Measurements from ENCODE around the gene PTPN1.
"Not testable (repeated sequence)": the region's sequence is repeated elsewhere in the genome, so short reads cannot be mapped to it uniquely, and the experiment has no call there.

Gene PTPN1

DNA sequence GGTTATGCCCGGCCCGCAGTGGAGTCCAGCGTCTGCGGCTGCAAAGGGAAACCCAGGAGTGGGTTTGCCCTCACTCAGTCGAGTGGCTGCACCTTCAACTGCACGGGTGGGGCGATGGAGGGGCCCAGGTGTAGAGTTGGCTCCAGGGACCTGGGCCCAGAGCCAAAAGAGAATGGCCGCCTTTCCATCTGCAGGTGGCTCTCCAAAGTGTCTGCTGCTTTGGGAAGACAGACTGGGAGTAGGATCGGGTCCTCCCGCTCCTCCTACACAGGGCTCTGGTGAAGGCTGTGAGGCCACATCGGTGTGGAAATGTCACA lies 80.1 kb downstream of the PTPN1 start:
- DNase-seq (ENCODE audit: low read depth in 2 of 2): no peak

DNA sequence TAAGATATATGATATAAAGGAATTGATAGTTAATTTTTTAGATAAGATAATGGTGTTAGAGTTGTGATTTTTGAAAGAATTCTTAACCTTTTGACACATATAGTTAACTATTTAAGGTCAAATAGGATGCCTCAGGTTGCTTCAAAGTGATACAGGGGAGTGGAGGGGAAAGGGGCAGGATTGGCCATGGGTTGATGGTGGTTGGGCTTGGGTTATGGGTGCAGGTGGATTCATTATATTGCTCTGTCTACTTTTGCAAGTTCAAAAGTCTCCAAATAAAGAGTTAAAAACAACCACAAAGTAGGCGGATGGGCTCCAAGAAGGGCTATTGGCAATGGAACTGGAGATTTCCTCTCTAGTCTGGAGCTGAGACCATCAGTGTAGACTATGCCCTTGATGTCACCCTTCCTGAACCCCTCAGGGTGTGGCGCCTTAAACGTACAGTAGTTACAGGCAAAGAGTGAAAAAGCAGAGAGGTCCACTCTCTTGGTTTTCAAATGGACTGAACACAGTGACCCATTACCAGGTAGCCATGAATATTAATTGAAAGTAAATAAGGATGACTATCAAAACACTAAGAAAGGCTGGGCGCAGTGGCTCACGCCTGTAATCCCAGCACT lies 81.2 kb downstream of the PTPN1 start:
- no peak for DNase-seq (ENCODE audit: low read depth in 2 of 2)

DNA sequence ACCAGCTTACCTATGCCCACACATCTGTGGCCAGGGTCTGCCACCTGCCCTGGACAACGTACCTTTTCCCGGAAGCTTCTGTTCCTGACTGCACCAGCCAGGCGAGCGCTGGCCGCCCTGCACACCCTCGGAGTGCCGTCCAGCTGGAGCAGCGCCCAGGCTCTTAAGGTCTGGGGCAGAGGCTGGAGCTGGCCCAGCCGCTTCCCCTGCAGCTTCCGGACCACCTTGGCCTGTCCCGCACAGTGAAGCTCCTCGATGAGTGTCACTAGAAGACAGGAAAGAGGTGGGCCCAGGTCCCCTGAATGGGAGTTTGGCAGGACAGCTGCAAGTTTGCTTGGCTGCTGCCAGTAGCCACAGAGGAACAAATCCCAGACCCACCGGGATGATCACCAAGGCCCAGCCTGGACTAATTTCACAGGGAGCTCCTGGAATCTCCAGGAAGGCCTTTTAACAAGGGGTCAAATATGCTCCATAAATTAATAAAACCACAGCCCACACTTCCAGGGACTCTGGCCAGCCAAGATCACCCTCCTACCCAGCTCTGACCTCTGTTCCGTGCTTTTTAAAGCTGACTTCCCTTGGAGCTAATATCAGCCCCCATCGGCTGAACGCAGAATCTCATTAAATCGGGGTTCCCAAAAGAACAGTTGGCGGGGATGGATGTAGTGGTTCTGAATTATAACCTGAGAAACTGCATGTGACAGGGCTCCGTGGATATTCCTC lies 82.3 kb downstream of the PTPN1 start:
- no peak for DNase-seq (ENCODE audit: low read depth in 2 of 2)

DNA sequence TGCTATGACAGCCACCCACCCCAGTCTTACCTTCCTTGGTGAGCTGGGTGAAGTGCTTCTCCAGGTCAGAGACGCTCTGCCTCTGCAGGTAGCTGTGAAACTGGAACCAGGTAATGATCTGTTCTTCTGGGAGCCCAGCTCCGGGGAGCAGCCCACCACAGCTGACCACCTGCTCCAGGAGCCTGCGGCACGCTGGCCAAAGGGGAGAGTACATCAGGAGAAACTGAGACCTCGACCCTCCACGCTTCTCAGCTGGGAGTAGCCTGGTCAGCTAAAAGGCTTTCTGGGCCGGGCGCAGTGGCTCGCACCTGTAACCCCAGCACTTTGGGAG lies 82.8 kb downstream of the PTPN1 start:
- DNase-seq (ENCODE audit: low read depth in 2 of 2): no peak

DNA sequence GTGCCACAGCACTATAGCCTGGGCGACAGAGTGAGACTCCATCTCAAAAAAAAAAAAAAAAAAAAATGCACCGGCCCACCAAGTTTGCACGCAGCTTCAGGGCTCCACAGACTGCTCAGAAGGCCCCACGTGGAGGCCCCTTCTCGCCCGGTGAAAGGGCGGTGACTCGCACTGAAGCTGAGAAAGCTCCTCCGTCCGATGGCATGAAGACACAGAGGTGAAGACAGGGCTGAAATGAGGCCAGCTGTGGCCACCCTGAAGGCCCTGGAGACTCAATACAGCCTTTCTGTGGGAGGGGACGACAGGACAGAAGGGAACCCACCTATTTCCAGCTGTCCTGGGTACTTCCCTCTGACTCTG lies 84.0 kb downstream of the PTPN1 start:
- no peak for DNase-seq (ENCODE audit: low read depth in 2 of 2)

DNA sequence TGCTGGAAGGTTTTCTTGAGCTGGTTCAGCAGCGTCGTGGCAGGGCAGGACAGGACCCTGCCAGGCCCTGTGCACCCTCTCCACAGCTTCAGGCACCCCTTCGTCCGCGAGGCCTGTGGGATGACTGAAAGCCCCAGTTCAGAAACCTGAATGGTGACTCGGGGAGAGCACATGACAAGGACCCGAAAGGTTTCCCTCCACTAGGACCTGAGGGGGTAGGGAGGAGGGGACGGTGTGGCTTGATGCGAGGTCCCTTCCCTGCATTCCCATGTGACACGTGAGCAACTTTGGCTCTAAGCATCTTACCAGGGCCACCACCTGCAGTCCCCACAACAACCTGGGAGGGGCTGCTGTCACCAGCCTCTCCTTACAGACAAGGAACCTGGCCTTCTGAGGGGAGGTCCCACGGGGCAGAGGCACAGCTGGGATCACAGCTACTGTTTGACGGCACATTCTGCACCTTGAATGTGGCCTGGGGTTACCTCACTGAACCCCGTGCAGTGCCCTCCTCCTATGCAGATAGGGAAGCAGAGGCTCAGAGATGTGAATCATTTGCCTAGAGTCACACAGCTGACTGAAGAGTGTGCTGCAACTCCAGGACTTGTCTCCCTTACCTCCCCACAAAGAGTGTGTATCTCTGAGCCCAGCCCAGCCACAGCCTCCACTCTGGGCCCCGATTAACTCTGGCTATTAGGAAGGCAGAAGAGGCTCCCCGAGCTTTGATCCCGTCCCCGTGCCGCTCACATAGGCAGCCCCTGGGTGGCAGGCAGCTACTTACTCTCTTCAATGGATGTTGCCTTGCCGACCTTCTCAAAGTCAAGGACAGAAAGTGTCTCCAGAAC lies 84.6 kb downstream of the PTPN1 start:
- no peak for DNase-seq (ENCODE audit: low read depth in 2 of 2)

DNA sequence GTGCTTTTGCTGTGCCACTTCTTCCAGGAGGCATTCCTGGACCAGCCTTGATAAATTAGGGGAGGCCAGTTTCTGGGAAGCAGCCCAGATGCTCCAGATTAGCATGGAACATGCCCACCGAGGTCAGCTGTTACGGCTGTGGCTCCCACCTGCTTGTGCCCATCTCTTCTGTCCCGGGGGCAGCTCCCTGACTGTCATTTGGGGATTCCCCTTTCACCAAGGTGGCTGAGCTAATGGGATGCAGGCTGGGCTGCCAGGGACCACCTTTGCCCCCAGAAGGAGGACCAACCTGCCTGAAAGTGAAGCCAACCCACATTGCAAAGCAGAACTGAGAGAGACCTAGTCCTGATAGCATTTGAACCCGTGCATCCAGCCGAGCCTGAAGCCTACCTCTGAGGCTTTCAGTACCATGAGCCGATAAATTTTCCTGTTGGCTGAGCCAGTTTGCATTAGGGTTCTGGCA lies 85.3 kb downstream of the PTPN1 start:
- no peak for DNase-seq (ENCODE audit: low read depth in 2 of 2)

DNA sequence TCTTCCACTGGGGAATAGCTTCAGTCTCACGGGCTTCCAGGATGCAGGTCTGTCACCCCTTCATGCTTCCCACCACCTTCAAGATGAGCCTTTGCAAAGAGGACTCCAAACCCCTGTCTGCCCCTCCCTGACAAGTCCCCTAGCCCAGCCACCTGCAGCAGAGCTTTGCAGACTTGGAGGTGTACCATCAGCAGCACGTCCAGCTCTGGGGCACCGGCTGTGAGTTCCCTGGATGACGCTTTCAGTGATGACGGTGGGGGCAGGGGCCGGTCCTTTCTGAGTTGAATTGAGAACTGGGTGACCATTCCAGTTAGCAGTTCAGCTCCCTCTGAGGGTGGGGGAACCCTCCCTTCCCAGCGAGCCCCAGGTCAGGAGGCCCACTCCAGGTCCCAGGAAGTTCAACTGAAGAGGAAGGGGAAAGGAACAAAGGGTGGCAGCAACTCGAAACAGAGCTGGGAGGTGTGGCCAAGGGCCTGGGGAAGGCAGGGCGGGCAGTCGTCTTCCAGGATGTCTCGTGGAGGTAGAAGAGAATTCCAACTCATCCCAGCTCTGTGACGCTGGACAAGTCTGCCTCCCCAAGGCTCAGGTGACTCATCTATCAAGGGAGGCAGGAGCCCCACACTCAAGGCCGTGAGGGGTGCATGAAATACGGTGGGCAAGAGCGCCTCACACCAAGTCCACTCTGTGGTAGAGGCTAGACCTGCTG lies 86.0 kb downstream of the PTPN1 start:
- no peak for DNase-seq (ENCODE audit: low read depth in 2 of 2)

DNA sequence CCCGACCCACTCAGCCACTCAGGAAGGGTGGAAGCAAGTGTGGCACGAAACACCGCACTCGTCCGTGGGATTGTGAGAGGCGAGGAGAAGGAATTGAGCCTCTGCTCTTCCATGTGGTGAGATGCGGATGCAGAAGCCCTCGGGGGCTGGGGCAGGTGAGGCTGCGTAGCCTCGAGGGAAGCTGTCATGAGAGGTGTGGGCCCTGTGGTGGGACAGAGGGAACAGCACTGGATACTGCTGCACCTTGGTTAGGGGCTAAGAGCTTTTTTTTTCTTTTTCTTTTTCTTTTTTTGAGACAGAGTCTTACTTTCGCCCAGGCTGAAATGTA lies 86.5 kb downstream of the PTPN1 start:
- no peak for DNase-seq (ENCODE audit: low read depth in 2 of 2)

DNA sequence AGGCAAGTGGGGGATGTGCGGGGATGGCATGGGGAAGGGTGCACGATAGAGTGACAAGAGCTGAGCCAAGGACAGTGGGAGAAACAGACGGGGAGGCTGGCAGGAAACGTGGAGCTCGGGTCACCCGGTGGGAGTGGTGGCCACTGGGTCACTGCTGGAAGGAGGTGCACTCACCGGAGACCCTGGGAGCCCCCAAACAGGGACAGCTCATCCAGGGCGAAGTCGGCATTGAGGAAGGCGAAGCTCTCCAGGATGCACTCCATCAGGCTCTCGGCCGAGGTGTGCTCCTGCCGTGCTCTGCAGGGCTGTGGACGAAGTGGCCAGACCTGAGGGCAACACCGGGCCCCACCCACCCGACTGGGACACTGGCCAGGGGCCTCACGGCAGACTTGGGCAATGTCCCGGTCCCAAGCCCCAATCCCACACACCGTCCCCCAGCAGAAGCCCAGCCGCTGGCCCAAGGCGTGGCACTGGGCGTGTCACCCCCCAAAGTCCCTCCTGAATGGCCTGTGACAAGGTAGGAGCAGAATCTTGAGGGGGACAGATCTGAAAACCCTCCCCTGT lies 87.3 kb downstream of the PTPN1 start:
- DNase-seq (ENCODE audit: low read depth in 2 of 2): no peak

DNA sequence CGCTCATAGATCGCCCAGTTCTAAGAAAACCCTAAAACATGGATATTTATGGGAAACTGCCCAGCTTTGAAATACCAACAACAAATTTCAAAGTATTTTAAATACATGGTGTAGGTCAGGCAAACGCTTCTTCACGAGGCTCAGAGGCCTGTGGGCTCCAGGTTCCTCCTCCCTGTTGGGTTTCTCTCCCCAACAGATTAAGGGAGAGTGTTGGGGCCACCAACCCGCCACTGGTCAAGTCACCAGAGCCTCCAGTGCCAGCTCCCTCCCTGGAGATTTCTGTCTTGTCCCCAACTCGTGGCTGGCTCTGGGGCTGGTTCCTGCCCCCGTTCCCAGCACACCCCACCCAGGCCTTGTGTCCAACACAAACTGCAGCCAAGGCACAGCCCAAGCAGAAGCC lies 87.9 kb downstream of the PTPN1 start:
- DNase-seq (ENCODE audit: low read depth in 2 of 2): no peak

DNA sequence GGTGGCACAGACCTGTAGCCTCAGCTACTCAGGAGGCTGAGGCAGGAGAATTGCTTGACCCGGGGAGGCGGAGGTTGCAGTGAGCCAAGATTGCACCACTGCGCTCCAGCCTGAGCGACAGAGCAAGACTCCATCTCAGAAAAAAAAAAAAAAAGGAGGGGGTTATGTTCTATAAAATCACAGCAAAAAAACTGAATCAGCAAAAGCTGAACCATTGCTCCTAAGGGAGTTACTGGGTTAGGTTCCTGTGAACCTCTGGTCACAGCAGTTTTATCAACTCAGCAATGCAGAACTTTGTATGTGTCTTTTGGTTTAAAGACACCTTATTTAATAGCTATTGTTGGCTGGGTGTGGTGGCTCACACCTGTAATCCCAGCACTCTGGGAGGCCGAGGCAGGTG lies 88.6 kb downstream of the PTPN1 start:
- not testable (repeated sequence) for DNase-seq (ENCODE audit: low read depth in 2 of 2)

DNA sequence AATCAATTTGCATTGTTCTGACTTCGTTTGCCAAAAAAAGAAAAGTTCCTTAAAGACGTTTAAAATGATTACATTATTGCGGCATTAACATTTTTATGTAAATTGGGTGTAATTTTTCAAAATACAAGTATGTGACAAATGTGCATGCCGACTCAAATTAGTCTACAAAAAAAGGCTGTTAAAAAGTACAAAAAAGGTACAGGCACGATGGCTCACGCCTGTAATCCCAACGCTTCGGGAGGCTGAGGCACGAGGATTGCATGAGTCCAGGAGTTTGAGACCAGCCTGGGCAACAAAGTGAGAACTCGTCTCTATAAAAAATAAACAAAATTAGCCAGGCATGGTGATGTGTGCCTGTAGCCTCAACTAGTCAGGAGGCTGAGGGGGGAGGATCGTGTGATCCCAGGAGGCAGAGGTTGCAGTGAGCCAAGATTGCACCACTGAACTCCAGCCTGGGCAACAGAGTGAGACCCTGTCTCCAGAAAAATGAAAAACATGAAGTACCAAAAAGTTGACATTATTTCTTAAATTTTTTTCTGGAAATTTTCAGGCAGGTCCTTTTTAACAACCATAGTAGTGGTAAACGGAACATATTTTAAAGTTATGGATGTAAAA lies 90.2 kb downstream of the PTPN1 start:
- no peak for DNase-seq (ENCODE audit: low read depth in 2 of 2)

DNA sequence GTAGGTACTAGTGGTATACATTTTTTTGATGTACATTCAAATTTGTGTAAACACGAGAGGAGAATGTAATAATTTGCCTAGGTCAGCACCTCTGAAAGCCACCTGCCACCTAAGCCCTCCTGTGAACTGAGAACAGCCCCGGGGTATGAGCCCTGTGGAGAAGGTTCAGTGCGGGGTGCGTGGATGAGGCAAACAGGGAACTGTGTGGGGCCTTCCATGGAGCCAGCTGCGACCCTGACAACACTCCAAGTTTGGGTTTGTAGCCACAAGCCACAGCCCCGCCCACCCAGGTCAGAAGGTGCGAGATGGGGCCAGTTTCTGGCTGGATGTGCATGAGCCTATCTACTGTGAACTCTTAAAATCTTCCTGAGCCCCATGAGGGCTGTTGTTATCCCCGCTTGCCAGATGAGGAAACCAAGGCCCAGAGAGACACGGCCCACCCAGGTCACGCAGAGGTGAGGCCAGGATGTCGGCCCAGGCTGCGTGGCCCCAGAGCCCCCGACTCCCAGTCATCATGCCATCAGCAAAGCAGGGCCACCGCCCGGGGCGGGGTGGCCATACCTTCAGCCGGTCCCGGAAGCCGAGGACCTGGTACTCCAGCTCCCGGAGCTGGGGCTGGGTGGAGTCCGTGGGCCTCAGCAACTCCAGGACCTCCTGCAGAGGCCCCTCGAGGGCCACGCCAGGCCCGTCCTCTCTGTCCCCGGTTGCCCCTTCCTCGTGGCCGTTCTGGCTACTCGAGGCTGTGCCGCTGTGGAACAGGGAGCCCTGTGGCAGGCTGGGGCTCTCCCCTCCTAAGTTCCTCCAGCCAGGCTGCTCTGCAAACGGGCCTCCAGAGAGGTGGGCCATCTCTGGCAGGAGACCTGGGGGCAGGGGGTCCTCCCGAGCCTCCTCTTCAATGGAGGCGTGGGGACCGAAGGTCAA lies 91.6 kb downstream of the PTPN1 start:
- no peak for DNase-seq (ENCODE audit: low read depth in 2 of 2)

DNA sequence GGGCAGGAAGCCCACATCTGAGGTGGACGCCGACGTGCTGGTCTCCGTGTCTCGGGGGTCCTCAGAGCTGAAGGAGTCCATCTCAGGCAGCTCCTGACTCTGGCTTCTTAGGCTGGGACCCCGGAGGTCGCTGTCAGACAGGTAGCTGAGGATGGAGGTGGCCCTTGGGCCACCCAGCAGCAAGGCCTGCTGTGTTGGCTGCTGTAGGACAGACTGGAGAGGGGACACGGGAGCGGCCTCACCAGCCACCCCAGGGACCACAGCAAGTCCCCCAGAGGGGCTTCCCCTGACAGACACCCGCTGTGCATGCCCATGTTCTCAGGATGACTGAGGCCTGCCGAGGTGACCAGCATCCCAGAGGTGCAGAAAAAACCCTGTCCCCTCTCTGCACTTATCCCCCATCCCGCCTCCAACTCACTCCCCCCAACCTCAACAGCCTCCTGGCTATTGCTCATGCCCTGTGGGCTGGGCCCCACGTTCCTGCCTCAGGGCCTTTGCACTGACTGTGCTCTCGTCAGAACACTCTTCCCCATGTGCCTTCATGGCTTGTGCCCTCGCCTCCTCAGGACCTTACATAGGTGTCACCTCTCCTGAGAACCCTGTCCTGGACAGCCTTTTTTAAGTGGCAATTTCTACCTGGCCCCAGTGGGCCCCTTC lies 92.4 kb downstream of the PTPN1 start:
- no peak for DNase-seq (ENCODE audit: low read depth in 2 of 2)

DNA sequence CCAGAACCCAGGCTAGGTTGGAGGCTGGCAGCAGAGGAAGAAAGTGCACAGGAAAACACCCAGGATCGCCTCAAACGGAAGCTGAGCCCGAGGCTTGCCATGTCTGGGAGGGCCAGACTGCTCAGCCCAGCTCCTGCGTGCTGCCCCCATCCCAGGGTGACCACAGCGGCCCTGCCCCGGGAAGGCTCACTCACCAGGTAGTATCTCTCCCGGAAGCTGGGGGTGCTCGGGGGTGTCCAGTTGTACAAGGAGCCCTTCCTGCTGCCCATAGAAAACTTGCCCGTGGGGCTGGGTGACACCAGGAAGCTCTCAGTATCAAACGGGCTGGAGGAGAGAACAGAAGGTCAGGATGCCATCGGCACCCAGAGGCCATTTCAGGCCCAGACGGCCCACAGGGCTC lies 94.3 kb downstream of the PTPN1 start:
- DNase-seq (ENCODE audit: low read depth in 2 of 2): no peak

DNA sequence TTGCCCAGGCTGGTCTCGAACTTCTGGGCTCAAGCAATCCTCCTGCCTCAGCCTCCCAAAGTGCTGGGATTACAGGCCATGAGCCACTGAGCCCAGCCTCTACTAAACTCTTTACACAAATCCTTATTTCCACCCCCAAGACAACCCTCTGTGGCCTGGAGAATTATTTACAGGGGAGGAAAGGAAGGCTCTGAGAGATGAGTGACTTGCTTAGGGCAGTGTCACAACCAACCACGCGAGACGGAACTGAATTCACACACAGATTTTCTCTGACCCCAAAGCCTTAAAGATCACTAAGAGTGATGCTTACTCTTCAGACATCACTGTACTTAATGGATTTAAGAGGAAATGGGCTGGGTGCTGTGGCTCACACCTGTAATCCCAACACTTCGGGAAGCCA lies 95.0 kb downstream of the PTPN1 start:
- no peak for DNase-seq (ENCODE audit: low read depth in 2 of 2)

DNA sequence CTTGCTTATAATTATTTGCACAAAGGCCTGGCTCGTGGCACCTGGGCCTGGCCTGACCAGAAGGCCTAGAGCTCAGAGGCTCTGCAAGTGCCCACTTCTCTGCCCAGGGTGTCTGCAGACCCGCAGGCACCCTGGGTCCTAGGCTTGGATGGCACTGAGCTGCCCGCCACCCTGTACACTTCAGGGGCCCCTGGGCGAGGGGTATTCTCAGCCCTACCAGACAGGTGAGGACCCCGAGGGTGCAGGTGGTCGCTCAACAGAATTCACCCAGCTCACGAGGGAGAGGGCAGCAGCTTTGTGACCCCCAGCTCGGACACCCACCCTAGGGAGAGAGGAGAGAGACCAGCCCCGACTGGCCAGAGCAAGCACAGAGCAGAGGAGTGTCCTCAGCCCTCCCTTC lies 97.3 kb downstream of the PTPN1 start:
- DNase-seq (ENCODE audit: low read depth in 2 of 2): no peak

DNA sequence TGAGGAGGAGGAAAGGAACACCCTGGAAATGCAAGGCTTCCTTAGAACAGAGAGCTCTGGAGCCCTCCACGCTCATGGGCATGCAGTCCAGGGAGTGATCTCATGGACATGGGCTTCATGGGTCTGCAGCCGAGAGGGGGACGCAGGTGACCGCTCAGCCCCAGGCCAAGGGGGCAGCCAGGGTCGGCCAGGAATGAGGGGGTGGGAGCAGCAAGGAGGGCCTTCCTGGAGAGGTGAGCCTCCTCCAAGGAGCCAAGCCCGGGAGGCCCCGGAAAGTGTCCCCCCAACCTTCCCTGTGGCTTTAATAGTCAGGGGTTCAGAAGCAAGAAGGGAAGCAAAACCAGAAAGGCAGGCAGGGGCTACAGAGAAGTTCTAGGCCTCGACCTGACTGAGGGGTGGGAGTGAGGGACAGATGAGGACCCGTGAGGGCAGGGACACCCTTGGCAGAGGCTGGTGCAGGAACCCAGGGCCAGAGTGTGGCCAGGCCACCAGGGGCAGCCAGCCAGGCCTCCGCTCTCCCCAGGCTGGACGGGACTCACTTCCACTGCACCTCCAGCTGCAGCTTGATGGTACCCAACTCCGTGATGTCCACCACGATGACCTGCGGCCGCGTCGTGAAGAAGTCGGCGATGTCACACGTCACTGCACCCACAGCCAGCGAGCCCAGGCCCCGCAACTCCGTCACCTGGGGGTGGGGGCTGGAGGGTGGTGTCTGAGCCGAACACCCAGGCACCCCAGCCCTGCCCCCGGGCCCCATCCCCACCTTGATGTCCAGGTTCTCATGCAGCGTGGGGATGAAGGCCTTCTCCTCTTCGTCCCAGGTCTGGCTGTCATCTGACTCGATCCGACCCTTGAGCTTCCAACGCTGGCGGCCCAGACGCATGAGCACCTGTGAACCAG lies 97.9 kb downstream of the PTPN1 start:
- no peak for DNase-seq (ENCODE audit: low read depth in 2 of 2)

All from fibroblast of skin of left biceps (primary cell).